GM23248 (cell line): ENCODE results near the gene FLT3.

Experiments used
- EZH2 ChIP-seq: fragments of 200-600 bp; sonication (generic); IDR thresholded peaks from 2 replicates; pipeline ENCODE4 v1.6.1; 2018; ENCODE audit warnings: antibody characterized with exemption, mild to moderate bottlenecking; ENCODE audit not compliant: insufficient read depth, poor library complexity, severe bottlenecking
- EZH2phosphoT487 ChIP-seq: fragments of 200-600 bp; sonication (generic); IDR thresholded peaks from 2 replicates; pipeline ENCODE4 v1.6.1; 2018; ENCODE audit warnings: antibody characterized with exemption, moderate library complexity, mild to moderate bottlenecking, low read depth; ENCODE audit not compliant: insufficient read depth

DNA sequence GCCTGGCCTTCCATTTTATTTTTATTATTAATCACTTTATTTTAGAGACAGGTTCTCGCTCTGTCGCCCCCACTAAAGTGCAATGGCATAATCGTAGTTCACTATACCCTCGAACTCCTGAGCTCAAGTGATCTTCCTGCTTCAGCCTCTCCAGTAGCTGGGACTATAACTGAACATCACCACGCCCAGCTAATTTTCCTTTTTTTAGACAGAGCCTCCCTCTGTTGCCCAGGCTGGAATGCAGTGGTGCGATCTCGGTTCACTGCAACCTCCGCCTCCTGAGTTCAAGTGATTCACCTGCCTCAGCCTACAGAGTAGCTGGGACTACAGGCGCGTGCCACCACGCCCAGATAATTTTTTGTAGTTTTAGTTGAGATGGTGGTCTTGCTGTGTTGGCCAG lies 31.3 kb upstream of the FLT3 start:
- no peak for TF ChIP-seq EZH2phosphoT487
- no peak for TF ChIP-seq EZH2
